ENCODE data around the gene PHF19. TPM values are rescaled to one million over a fixed set of nuclear protein-coding genes. Genes with fewer than 3 reads are reported as not detected.

The PHF19 gene
- total and polyA plus RNA-seq, 2 donors, result 32.6 to 47.1 TPM

DNA sequence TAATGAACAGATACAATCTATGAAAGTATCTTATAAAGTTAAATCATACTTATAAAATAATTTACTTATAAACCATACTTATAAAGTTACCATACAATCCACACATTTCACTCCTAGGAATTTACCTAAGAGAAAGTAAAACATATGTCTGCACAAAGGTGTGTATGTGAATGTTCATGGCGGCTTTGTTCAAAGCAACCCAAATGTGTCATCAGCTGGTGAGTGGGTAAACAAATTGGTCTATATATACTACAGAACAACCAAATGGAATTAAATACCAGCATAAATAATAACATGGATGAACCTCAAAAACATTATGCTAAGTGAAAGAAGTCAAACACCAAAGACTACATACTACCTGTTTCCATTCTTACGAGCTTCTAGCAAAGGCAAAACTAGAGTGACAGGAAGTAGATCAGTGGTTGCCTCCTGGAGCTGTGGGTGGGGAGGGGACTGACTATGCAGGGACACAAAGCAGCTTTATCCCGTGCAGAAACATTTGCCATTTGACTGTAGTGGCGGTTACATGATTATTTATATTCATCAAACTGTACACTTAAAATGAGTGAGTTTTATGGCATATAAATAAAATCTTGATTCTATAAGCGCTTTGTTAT, 39.0 kb upstream of the PHF19 start:
- peak in 3 of 9 donors; percentile 65 to 87 (median 72) for DNase-seq (ENCODE audit: low read depth in 6 of 9, low spot score in 9 of 9)
- Histone ChIP-seq H3K27ac (ENCODE audit: low read depth in 1 of 2, low read length in 1 of 2) (peak overlapping the region; percentile 80 to 86), H3K27me3 (ENCODE audit: control insufficient read depth in 2 of 2, insufficient read depth in 1 of 2, low read length in 1 of 2) (no peaks in the 10 kb centered on the region), H3K36me3 (ENCODE audit: control insufficient read depth in 2 of 2, insufficient read depth in 2 of 2, low read length in 1 of 2) (peaks cover 2 to 10% of the 10 kb centered on the region in 2 donors), H3K4me3 (ENCODE audit: low read length in 2 of 2) (no peak overlapping the region), H3K9me3 (ENCODE audit: control insufficient read depth in 2 of 2, insufficient read depth in 1 of 2, low read length in 1 of 2) (peaks cover 0 to 8% of the 10 kb centered on the region in 2 donors), H3K4me1 (ENCODE audit: control insufficient read depth in 2 of 2, insufficient read depth in 2 of 2, low read length in 2 of 2) (peaks cover 12 to 49% of the 10 kb centered on the region in 2 donors)
- 46% methylated on average over 5 of the region's 5 CpGs for WGBS

DNA sequence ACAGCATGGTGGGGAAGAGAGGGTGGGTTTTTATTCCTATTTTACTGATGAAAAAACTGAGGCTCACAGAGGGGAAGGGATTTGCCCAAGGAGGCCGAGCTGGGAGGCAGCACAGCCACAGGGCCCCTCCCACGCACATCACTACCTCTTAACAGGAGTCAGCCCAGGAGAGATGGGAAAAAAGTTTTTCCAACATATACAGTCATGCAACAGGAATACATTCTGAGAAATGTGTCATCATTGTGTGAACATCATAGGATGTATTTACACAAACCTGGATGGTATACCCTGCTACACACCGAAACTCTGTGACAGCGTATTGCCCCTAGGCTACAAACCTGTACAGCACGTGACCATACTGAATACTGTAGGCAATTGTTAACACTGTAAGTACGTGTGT, 38.0 kb upstream of the PHF19 start:
- Histone ChIP-seq H3K36me3 (ENCODE audit: control insufficient read depth in 2 of 2, insufficient read depth in 2 of 2, low read length in 1 of 2) (peaks cover 2 to 10% of the 10 kb centered on the region in 2 donors), H3K27ac (ENCODE audit: low read depth in 1 of 2, low read length in 1 of 2) (no peak overlapping the region), H3K27me3 (ENCODE audit: control insufficient read depth in 2 of 2, insufficient read depth in 1 of 2, low read length in 1 of 2) (no peaks in the 10 kb centered on the region)

DNA sequence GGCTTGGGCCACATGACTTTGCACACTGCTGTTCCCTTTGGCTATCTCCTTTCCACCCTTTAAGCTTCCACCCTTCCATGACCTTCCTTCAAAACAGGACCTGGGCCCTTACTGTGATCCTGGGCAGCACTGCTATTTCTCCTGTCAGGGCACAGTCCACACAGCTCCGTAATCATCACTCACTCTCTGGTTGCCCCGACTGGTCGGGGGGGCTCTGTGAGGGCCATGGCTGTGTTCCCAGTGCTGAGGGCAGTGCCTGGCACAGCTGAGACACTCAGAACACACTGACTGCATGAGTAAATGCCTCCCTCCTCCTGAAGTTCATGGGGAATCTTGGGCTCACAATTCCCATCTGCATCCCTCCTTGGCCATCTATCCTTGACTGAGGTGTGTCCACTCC, 37.4 kb upstream of the PHF19 start:
- Histone ChIP-seq H3K9me3 (ENCODE audit: control insufficient read depth in 2 of 2, insufficient read depth in 1 of 2, low read length in 1 of 2) (peaks cover 0 to 8% of the 10 kb centered on the region in 2 donors), H3K27me3 (ENCODE audit: control insufficient read depth in 2 of 2, insufficient read depth in 1 of 2, low read length in 1 of 2) (no peaks in the 10 kb centered on the region), H3K4me3 (ENCODE audit: low read length in 2 of 2) (no peak overlapping the region), H3K36me3 (ENCODE audit: control insufficient read depth in 2 of 2, insufficient read depth in 2 of 2, low read length in 1 of 2) (peaks cover 3 to 10% of the 10 kb centered on the region in 2 donors), H3K27ac (ENCODE audit: low read depth in 1 of 2, low read length in 1 of 2) (no peak overlapping the region), H3K4me1 (ENCODE audit: control insufficient read depth in 2 of 2, insufficient read depth in 2 of 2, low read length in 2 of 2) (peaks cover 14 to 44% of the 10 kb centered on the region in 2 donors)
- 96% methylated on average over 3 of the region's 3 CpGs for WGBS
- DNase-seq (ENCODE audit: low read depth in 6 of 9, low spot score in 9 of 9), result no peak

More for the DNA sequence above, 38.0 kb upstream of the PHF19 start:
- no peak for DNase-seq (ENCODE audit: low read depth in 6 of 9, low spot score in 9 of 9)
- H3K9me3 ChIP-seq (ENCODE audit: control insufficient read depth in 2 of 2, insufficient read depth in 1 of 2, low read length in 1 of 2), result peaks cover 0 to 8% of the 10 kb centered on the region in 2 donors
- WGBS, result 96% methylated on average over 6 of the region's 6 CpGs
- H3K4me1 ChIP-seq (ENCODE audit: control insufficient read depth in 2 of 2, insufficient read depth in 2 of 2, low read length in 2 of 2), result peaks cover 9 to 44% of the 10 kb centered on the region in 2 donors
- H3K4me3 ChIP-seq (ENCODE audit: low read length in 2 of 2), result no peak overlapping the region

DNA sequence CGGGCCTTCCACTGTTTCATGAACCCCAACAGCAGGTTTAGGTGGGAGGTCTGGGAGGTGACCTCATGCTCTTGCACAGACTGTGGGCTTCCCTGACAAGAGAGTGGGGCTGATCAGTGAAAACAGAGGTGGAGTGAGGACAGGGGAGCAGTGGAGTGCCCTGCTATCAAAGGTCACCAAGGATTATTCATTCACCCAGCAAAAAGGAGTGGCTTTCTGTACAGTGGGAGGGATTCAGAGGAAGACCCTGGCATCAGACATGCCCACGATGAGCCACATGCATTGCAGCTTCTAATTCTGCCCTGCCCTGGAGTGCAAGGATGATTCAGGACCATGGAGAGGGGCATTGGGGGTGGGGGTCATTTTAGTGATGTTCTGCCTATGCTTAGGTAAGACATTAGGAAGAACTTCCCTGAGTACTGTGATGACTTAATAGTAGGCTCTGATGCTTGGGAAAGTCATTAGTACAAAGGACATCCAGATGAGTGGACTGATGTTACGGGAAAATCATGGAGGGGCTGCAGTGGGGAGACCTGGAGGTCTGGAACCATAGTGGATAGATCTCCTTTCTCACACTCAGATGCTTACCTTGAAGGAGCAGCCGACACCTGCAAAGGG, 36.8 kb upstream of the PHF19 start:
- peaks cover 9 to 13% of the 10 kb centered on the region in 2 donors for H3K36me3 ChIP-seq (ENCODE audit: control insufficient read depth in 2 of 2, insufficient read depth in 2 of 2, low read length in 1 of 2)
- peaks cover 0 to 8% of the 10 kb centered on the region in 2 donors for H3K9me3 ChIP-seq (ENCODE audit: control insufficient read depth in 2 of 2, insufficient read depth in 1 of 2, low read length in 1 of 2)
- H3K4me3 ChIP-seq (ENCODE audit: low read length in 2 of 2), result no peak overlapping the region
- WGBS, result 95% methylated on average over 4 of the region's 4 CpGs
- peak in 2 of 9 donors; percentile 69 for DNase-seq (ENCODE audit: low read depth in 6 of 9, low spot score in 9 of 9)
- peaks cover 16 to 40% of the 10 kb centered on the region in 2 donors for H3K4me1 ChIP-seq (ENCODE audit: control insufficient read depth in 2 of 2, insufficient read depth in 2 of 2, low read length in 2 of 2)
- H3K27ac ChIP-seq (ENCODE audit: low read depth in 1 of 2, low read length in 1 of 2), result no peak overlapping the region
- no peaks in the 10 kb centered on the region for H3K27me3 ChIP-seq (ENCODE audit: control insufficient read depth in 2 of 2, insufficient read depth in 1 of 2, low read length in 1 of 2)

DNA sequence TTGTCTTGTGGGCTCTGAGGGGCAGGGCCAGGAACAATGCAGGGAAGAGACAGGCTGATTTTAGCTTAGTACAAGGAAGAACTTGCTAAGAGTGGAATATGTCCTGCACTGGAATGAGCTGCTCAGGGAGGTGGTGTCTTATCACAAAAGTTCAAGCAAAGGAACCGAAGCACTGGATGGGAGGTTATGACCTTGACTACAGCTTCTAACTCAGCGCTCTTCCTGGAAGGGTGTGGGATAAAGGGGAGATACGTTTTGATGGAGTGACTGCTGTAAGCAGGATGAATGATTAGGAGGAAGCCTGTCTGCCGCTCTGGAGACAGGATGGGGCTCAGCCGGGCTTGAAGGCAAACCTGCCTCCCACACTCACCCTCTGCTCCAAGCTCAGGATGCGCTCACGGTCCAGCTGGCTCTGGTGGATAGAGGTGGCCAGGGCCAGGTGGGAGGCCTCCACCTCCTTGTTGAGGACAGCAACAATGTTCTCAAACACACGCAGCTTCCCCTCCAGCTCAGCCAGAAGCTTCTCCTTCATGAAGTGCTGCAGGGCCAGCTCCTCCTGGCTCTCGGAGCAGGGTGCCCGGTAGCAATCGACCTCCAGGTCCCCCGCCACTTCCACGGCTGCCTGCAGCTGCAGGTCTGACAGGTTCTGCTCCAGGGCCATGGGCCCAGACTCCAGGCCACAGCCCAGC, 36.1 kb upstream of the PHF19 start:
- 97% methylated on average over 13 of the region's 13 CpGs for WGBS

DNA sequence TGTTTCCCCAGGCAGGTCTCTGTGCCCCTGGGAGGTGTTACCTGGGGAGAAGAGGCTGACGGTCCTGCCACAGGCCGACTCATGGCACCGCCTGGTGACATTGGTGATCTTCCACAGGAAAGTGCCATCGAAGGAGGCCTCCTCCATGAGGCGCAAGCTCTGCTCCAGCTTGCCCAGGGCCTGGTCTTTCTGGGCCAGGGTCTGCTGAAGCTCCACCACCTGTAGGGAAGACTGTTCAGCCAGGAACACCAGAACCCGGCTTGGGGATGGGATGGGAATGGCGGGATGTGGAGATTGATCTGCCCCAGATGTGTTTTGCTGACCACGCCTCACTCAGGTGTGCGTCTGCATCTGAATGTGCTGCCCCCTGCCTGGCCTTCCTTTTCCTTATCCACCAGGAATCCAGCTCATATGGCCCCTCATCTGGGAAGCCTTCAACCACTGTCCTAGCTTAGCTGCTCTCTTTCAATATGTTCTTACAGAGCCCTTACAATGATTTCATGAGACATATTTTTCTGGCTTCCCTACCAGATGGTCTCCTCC, 34.4 kb upstream of the PHF19 start:
- WGBS, result 97% methylated on average over 9 of the region's 9 CpGs
- H3K4me1 ChIP-seq (ENCODE audit: control insufficient read depth in 2 of 2, insufficient read depth in 2 of 2, low read length in 2 of 2), result peaks cover 25 to 35% of the 10 kb centered on the region in 2 donors
- H3K27ac ChIP-seq (ENCODE audit: low read depth in 1 of 2, low read length in 1 of 2), result no peak overlapping the region
- H3K36me3 ChIP-seq (ENCODE audit: control insufficient read depth in 2 of 2, insufficient read depth in 2 of 2, low read length in 1 of 2), result peaks cover 9 to 13% of the 10 kb centered on the region in 2 donors
- no peak overlapping the region for H3K4me3 ChIP-seq (ENCODE audit: low read length in 2 of 2)
- no peak for DNase-seq (ENCODE audit: low read depth in 6 of 9, low spot score in 9 of 9)
- H3K9me3 ChIP-seq (ENCODE audit: control insufficient read depth in 2 of 2, insufficient read depth in 1 of 2, low read length in 1 of 2), result no peaks in the 10 kb centered on the region
- no peaks in the 10 kb centered on the region for H3K27me3 ChIP-seq (ENCODE audit: control insufficient read depth in 2 of 2, insufficient read depth in 1 of 2, low read length in 1 of 2)

More for the DNA sequence above, 36.1 kb upstream of the PHF19 start:
- Histone ChIP-seq H3K27ac (ENCODE audit: low read depth in 1 of 2, low read length in 1 of 2) (no peak overlapping the region), H3K9me3 (ENCODE audit: control insufficient read depth in 2 of 2, insufficient read depth in 1 of 2, low read length in 1 of 2) (peaks cover 0 to 8% of the 10 kb centered on the region in 2 donors), H3K4me3 (ENCODE audit: low read length in 2 of 2) (no peak overlapping the region), H3K27me3 (ENCODE audit: control insufficient read depth in 2 of 2, insufficient read depth in 1 of 2, low read length in 1 of 2) (no peaks in the 10 kb centered on the region), H3K36me3 (ENCODE audit: control insufficient read depth in 2 of 2, insufficient read depth in 2 of 2, low read length in 1 of 2) (peaks cover 9 to 13% of the 10 kb centered on the region in 2 donors), H3K4me1 (ENCODE audit: control insufficient read depth in 2 of 2, insufficient read depth in 2 of 2, low read length in 2 of 2) (peaks cover 16 to 36% of the 10 kb centered on the region in 2 donors)
- DNase-seq (ENCODE audit: low read depth in 6 of 9, low spot score in 9 of 9), result no peak

DNA sequence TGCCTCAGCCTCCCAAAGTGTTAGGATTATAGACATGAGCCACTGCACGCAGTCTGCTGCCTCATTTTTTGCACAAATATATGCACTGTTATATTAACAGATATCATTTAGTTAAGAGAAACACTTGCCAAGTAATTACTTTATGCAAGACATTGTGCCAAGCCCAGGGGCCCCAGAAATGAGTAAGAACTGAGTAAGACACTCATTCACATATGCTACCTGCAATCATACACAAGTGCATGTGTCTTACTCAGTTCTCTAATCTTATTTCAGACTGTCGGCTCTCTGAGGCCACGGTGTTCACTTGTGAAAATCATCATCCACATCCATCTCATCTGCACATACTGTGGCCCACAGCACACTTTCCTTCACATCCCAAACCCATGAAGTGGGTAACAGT, 33.7 kb upstream of the PHF19 start:
- no peak for DNase-seq (ENCODE audit: low read depth in 6 of 9, low spot score in 9 of 9)
- Histone ChIP-seq H3K27ac (ENCODE audit: low read depth in 1 of 2, low read length in 1 of 2) (no peak overlapping the region), H3K9me3 (ENCODE audit: control insufficient read depth in 2 of 2, insufficient read depth in 1 of 2, low read length in 1 of 2) (no peaks in the 10 kb centered on the region), H3K36me3 (ENCODE audit: control insufficient read depth in 2 of 2, insufficient read depth in 2 of 2, low read length in 1 of 2) (peaks cover 9 to 13% of the 10 kb centered on the region in 2 donors), H3K4me3 (ENCODE audit: low read length in 2 of 2) (no peak overlapping the region), H3K4me1 (ENCODE audit: control insufficient read depth in 2 of 2, insufficient read depth in 2 of 2, low read length in 2 of 2) (peaks cover 27 to 35% of the 10 kb centered on the region in 2 donors), H3K27me3 (ENCODE audit: control insufficient read depth in 2 of 2, insufficient read depth in 1 of 2, low read length in 1 of 2) (no peaks in the 10 kb centered on the region)
- 99% methylated on average over 3 of the region's 3 CpGs for WGBS

DNA sequence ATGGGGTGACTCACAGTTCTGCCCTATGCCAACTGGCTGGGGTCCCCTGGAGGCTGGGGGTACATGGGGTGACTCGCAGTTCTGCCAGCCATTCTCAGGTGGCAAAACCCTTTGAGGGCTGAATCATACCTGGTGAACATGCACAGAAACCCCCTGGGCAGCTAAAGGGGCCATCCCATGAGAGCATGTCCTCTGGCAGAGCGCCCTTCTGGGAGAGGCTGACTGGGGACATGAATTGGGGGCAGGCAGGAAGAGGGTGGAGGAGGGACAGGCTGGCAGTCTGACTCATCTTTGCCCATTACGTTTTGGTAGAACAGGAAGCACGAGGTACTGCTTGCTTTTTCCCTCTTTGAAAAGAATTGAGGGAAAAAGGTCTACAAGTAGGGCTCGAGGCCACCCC, 32.9 kb upstream of the PHF19 start:
- 51% methylated on average over 5 of the region's 5 CpGs for WGBS
- peaks cover 31 to 38% of the 10 kb centered on the region in 2 donors for H3K4me1 ChIP-seq (ENCODE audit: control insufficient read depth in 2 of 2, insufficient read depth in 2 of 2, low read length in 2 of 2)
- H3K4me3 ChIP-seq (ENCODE audit: low read length in 2 of 2), result no peak overlapping the region
- H3K27me3 ChIP-seq (ENCODE audit: control insufficient read depth in 2 of 2, insufficient read depth in 1 of 2, low read length in 1 of 2), result no peaks in the 10 kb centered on the region
- peak in 1 of 9 donors; percentile 52 for DNase-seq (ENCODE audit: low read depth in 6 of 9, low spot score in 9 of 9)
- peak overlapping the region in 1 of 2 donors; percentile 38 for H3K27ac ChIP-seq (ENCODE audit: low read depth in 1 of 2, low read length in 1 of 2)
- H3K9me3 ChIP-seq (ENCODE audit: control insufficient read depth in 2 of 2, insufficient read depth in 1 of 2, low read length in 1 of 2), result no peaks in the 10 kb centered on the region
- H3K36me3 ChIP-seq (ENCODE audit: control insufficient read depth in 2 of 2, insufficient read depth in 2 of 2, low read length in 1 of 2), result peaks cover 9 to 13% of the 10 kb centered on the region in 2 donors

Data from thymus (tissue), 11 donors.